ENCODE data around the gene PDGFRB. TPM values are rescaled to one million over a fixed set of nuclear protein-coding genes. Genes with fewer than 3 reads are reported as not detected.

The PDGFRB gene
- 10.2 and 10.6 TPM in 2 replicates for total RNA-seq

DNA sequence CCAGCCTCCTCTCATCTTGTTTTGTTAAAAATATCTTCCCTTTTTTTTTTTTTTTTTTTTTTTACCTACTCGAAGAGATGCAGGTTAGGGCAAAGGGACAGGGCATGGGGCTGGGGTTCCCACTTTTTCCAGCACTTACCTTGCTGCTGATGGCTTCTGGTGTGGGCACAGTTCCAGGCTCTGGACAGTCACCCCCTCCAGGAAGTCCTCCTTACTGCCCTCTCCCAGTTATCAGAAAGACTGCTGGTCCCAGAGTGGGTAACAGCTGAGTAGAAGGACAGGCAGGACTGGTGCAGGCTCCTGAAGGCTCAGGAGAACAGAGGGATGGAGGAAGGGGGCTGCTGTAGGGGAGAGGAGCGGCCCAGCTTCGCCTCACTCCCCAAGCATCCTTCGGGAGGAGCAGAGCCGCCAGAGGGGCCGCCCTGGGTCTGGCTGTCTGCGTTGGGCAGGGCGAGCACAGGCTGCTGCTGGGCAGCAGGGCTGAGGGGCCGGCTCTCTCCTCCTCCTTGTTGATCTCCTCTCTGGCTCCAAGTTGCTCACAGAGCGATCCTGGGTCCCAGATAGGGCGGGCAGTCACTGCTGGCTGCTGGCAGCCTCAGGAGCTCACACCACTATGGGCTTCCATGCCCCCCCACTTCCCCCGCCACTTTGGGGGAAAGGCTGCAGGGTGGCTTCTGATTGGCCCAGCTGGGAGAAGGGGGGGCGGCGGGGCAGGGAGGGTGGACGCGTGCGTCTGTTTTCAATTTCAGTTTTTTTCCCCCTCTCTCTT lies at the start of gene PDGFRB:
Gene PDGFRB, minus strand, starts transcription at position 588 of the 769 bp plus-strand sequence. CDS start 18,798 bp downstream, outside the sequence.

DNA sequence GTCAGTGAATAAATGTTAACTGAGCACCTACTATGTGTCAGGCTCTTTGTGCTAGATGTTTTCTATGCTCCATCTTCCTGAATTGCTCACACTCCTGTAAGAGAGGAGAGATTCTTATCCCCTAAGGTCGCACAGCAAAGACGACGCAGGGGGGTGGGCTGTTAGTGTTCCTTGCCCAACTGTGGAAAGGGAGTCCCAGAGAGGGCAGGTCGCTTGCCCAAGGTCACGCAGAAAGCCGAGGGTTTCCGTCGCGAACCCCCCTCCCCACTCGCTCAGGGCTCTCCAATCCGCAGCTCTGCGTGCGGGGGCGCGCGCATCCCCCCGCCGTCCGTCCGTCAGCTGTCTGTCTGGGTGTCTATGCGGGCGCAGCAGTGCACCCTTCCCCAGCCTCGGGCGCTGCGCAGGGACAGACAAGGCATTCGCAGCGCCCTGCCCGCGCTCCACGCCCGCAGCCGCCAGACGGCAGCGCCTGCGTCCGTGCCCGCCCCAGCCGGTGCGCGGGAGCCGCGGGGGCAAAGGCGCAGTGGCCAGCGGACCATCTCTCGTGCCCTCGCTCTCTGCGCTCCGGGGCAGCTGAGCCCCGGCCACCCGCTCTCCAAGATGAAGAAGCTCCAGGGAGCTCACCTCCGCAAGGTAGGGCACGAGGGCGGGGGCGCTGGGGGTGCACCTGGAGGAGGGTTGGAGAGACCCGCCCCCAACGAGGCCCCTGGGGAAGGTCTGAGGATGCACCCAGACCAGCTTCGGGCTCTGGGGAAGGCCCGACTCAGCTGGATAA lies 34.3 kb upstream of the PDGFRB start, which contains the start of gene SLC6A7:
Gene SLC6A7, plus strand, starts transcription at position 335 of the 775 bp plus-strand sequence. Its CDS starts 266 bp downstream, at position 601.

DNA sequence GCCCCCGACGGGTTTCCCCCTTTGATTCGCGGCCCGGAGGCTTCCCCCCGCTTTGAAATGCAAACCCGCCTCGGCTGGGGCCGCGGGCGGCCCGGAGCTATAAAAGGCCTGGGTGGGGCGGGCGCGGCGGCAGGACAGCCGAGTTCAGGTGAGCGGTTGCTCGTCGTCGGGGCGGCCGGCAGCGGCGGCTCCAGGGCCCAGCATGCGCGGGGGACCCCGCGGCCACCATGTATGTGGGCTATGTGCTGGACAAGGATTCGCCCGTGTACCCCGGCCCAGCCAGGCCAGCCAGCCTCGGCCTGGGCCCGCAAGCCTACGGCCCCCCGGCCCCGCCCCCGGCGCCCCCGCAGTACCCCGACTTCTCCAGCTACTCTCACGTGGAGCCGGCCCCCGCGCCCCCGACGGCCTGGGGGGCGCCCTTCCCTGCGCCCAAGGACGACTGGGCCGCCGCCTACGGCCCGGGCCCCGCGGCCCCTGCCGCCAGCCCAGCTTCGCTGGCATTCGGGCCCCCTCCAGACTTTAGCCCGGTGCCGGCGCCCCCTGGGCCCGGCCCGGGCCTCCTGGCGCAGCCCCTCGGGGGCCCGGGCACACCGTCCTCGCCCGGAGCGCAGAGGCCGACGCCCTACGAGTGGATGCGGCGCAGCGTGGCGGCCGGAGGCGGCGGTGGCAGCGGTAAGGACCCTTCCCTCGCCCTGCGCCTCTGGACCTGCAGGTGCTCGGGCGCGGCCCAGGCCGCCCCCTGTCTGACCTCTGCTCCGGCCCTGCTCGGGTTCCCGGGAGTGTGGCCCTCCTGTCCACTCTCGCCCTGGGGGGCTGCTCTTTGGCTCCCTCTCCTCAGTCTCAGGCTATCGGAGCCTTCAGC lies 11.2 kb upstream of the PDGFRB start, which contains the start of gene CDX1:
Gene CDX1, plus strand, starts transcription at position 129 of the 862 bp plus-strand sequence. Its CDS starts 99 bp downstream, at position 228.

DNA sequence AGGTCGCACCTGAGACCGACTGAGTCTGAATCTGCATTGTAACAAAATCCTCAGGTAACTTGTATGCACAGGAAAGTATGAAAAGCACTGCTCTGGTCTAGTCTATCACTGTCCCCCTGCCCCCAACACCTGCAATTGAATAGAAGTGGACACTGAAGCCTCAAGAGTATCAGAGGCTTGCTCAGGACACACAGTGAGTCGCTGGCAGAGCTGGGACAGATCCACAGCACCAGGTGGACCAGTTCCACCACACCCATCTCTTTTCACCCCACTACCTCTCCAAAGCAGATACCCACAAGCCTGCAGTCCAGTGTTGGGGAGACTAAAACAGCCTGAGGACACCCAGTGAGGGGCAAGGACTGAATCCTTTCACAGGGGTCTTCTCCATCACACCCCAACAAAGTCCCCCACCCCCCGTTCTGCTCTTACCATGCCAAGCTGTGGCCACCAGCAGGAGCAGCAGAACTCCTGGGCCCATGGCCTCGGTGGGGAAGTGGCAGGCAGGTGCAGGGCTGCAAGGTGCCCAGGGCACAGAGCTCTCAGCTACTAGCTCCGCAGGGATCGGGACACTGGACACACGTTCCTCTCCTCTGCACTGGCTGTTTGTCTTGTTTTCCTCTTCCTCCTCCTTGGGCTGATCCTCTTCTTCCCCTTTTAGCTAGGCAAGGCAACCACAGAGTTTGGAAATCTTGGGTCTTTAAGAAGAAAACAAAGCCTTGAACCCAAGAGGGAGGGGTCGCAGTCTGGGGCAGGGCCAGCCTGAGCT lies 69.5 kb downstream of the PDGFRB start, which contains the start of gene CSF1R:
Gene CSF1R, minus strand, starts transcription at position 605 of the 766 bp plus-strand sequence. Its CDS starts 127 bp downstream, at position 478.

Small RNA genes within 50 kb of the gene (small RNA-seq; reads per million reads assigned to genes)
- gene RF00019, result not detected

Other genes starting within 250 kb of the PDGFRB start
- 0.11 TPM in 1 of 2 replicates, not detected in the other for gene PDE6A, start 211.1 kb downstream of the PDGFRB start, total RNA-seq
- gene SLC26A2, start 195.1 kb downstream of the PDGFRB start, total RNA-seq, result 9.4 and 29.5 TPM in 2 replicates
- gene TIGD6, start 155.2 kb downstream of the PDGFRB start, total RNA-seq, result 5.7 and 9.4 TPM in 2 replicates
- 30.6 and 33.4 TPM in 2 replicates for gene HMGXB3, start 155.1 kb downstream of the PDGFRB start, total RNA-seq
- gene CSF1R, start 69.3 kb downstream of the PDGFRB start, total RNA-seq, result 46.7 and 87.8 TPM in 2 replicates
- 0.39 TPM in 1 of 2 replicates, not detected in the other for gene CDX1, start 10.9 kb upstream of the PDGFRB start, total RNA-seq
- not detected in 2 replicates for gene SLC6A7, start 34.2 kb upstream of the PDGFRB start, total RNA-seq
- gene CAMK2A, start 133.9 kb upstream of the PDGFRB start, total RNA-seq, result 0.79 TPM in 1 of 2 replicates, not detected in the other
- 9.4 and 12.5 TPM in 2 replicates for gene ARSI, start 147.1 kb upstream of the PDGFRB start, total RNA-seq
- gene TCOF1, start 201.9 kb upstream of the PDGFRB start, total RNA-seq, result 14.5 and 15.6 TPM in 2 replicates

Data from placental epithelial cell (primary cell).